Prostate gland (tissue), 2 donors: Measurements from ENCODE around the gene RGS14. TPM values are rescaled to one million over a fixed set of nuclear protein-coding genes. Genes with fewer than 3 reads are reported as not detected.
A peak's percentile ranks its signal among the peaks of the same experiment; 100 is the strongest.
"Not testable (repeated sequence)": the region's sequence is repeated elsewhere in the genome, so short reads cannot be mapped to it uniquely, and the experiment has no call there.

Experiments used
- DNase-seq: peaks from one replicate; pipeline ENCODE4 v3.0.0-alpha.2; 2019; ENCODE audit warnings: low spot score
- H3K27ac ChIP-seq, 2 donors: fragments of 200-600 bp; sonication (generic); 2 replicates each; pipeline ENCODE4 v1.5.1; 2017 to 2019
- H3K27me3 ChIP-seq: fragments of 200-600 bp; sonication (generic); replicated peaks from 2 replicates; pipeline ENCODE4 v1.5.1; 2019; ENCODE audit not compliant: insufficient read depth
- H3K36me3 ChIP-seq, 2 donors: fragments of 200-600 bp; sonication (generic); 1 replicate in 1 of 2; 2 replicates in 1 of 2; pipeline versions ENCODE4 v1.5.1 to v1.8.1; 2017 to 2019
- H3K4me1 ChIP-seq: fragments of 200-600 bp; sonication (generic); replicated peaks from 2 replicates; pipeline ENCODE4 v1.5.1; 2019
- H3K4me3 ChIP-seq, 2 donors: fragments of 200-600 bp; sonication (generic); 2 replicates each; pipeline ENCODE4 v1.5.1; 2017 to 2019
- H3K9me3 ChIP-seq: fragments of 200-600 bp; sonication (generic); 2 replicates; pipeline ENCODE4 v1.5.1; 2017
- CTCF ChIP-seq, 4 experiments: fragments of 200-600 bp in 2 of 4; fragments of 450-650 bp in 2 of 4; sonication (generic) in 2 of 4; IDR thresholded peaks; 1 replicate in 3 of 4; 2 replicates in 1 of 4; pipeline ENCODE4 v1.5.1; 2016 to 2019; ENCODE audit warnings: antibody characterized with exemption in 4 of 4, mild to moderate bottlenecking in 2 of 4, moderate library complexity in 2 of 4
- POLR2A ChIP-seq: fragments of 450-650 bp; IDR thresholded peaks from one replicate; pipeline ENCODE4 v1.6.1; 2016; ENCODE audit warnings: antibody characterized with exemption, mild to moderate bottlenecking
- POLR2AphosphoS5 ChIP-seq: sonication (generic); formaldehyde crosslinking; IDR thresholded peaks from one replicate; pipeline ENCODE4 v1.6.1; 2017; ENCODE audit warnings: antibody characterized with exemption
- WGBS: methylation state at CpG from one replicate; pipeline ENCODE4 v1.1.5; 2018; 5-methylcytosine and 5-hydroxymethylcytosine counted together
- intact Hi-C: fragments of 100-400 bp; cut with DNase I; formaldehyde crosslinking; loops from one replicate; pipeline ENCODE4 v1.14.2; 2022
- total RNA-seq, 2 donors: library from RNA; depleted of rRNA; stranded (reverse); fragments of >200 nt; gene quantifications; one replicate each; pipeline ENCODE4 v1.1.0, GENCODE V29; 2016

The RGS14 gene
- total RNA-seq, 2 donors from 2014 or later, result 13.3 to 24.2 TPM

- intact Hi-C loops, result no loop called here
- TF ChIP-seq CTCF (IDR thresholded peaks at IDR 0.05), result peak in 1 of 4 experiments; percentile 12
- peak; percentile 63 for TF ChIP-seq POLR2AphosphoS5
- TF ChIP-seq POLR2A, result peak; percentile 36
- H3K27ac ChIP-seq, result peak overlapping the region; percentile 72 to 77
- WGBS, result 36% methylated on average over 6 of the region's 6 CpGs
- H3K27me3 ChIP-seq, result no peaks in the 10 kb centered on the region
- DNase-seq, result peak; percentile 85
- H3K4me3 ChIP-seq, result no peak overlapping the region
- no peaks in the 10 kb centered on the region for H3K4me1 ChIP-seq
- H3K9me3 ChIP-seq, result no peaks in the 10 kb centered on the region
- H3K36me3 ChIP-seq, result no peaks in the 10 kb centered on the region
Observed at GRCh38 chr5:177373806-177374205, 16.1 kb downstream of the RGS14 start.

GRCh38 chr5:177374211-177374610 is 16.5 kb downstream of the RGS14 start:
- Histone ChIP-seq H3K27ac (peak overlapping the region; percentile 72 to 77), H3K4me1 (no peaks in the 10 kb centered on the region), H3K9me3 (no peaks in the 10 kb centered on the region), H3K36me3 (no peaks in the 10 kb centered on the region), H3K4me3 (no peak overlapping the region), H3K27me3 (no peaks in the 10 kb centered on the region)
- no peak for DNase-seq
- TF ChIP-seq POLR2AphosphoS5 (no peak), CTCF (IDR thresholded peaks at IDR 0.05) (no peak), POLR2A (no peak)
- 36% methylated on average over 5 of the region's 5 CpGs for WGBS
- intact Hi-C loops, result no loop called here

GRCh38 chr5:177375516-177375915 is 17.8 kb downstream of the RGS14 start:
- H3K4me1 ChIP-seq, H3K9me3 ChIP-seq, H3K36me3 ChIP-seq, H3K27me3 ChIP-seq, DNase-seq, H3K4me3 ChIP-seq, intact Hi-C loops: not testable (repeated sequence)
- H3K27ac ChIP-seq, result peak overlapping the region in 1 of 2 donors; percentile 2
- 88% methylated on average over 5 of the region's 5 CpGs for WGBS

DNA sequence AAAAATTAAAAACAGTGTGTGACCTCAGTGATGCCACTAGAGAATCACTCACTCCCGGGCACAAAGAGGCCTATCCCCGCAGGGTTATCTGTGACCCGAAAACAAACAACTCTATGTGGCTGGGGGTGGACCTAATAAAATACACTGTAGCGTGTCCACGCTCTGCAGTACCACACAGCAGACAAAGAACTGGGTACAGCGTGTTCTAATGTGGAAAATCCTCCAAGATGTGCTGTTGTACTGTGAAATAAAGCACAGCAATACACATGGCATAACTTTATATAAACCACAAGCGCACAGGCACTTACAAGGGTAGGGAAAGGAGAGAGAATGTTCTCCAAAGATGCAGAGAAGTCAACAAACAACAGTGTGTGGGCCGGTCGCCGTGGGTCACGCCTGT is 18.4 kb downstream of the RGS14 start:
- no peak overlapping the region for H3K4me3 ChIP-seq
- WGBS, result 31% methylated on average over 11 of the region's 11 CpGs
- TF ChIP-seq POLR2AphosphoS5 (peak; percentile 73), CTCF (IDR thresholded peaks at IDR 0.05) (peak in 1 of 4 experiments; percentile 11), POLR2A (no peak)
- no peak for DNase-seq
- intact Hi-C loops, result no loop called here
- H3K9me3 ChIP-seq, result no peaks in the 10 kb centered on the region
- H3K36me3 ChIP-seq, result no peaks in the 10 kb centered on the region
- H3K4me1 ChIP-seq, result no peaks in the 10 kb centered on the region
- no peaks in the 10 kb centered on the region for H3K27me3 ChIP-seq
- H3K27ac ChIP-seq, result peak overlapping the region; percentile 2 to 58

GRCh38 chr5:177377851-177378776 is 20.4 kb downstream of the RGS14 start:
- Histone ChIP-seq H3K27ac (no peak overlapping the region), H3K9me3 (no peaks in the 10 kb centered on the region), H3K4me1 (no peaks in the 10 kb centered on the region), H3K4me3 (no peak overlapping the region), H3K36me3 (no peaks in the 10 kb centered on the region), H3K27me3 (no peaks in the 10 kb centered on the region)
- intact Hi-C loops, result no loop called here
- no peak for DNase-seq
- TF ChIP-seq POLR2A (no peak), POLR2AphosphoS5 (no peak)
- 93% methylated on average over 8 of the region's 8 CpGs for WGBS
